Measurements from ENCODE around the gene HADHA. TPM values are rescaled to one million over a fixed set of nuclear protein-coding genes. Genes with fewer than 3 reads are reported as not detected.

The HADHA gene
- total RNA-seq, 2 donors from 2014 or later, result 226 to 266 TPM

GRCh38 chr2:26182887-26183630 is 61.4 kb downstream of the HADHA start:
- no peak for TF ChIP-seq CTCF (IDR thresholded peaks at IDR 0.05)
- H3K27ac ChIP-seq, result no peak overlapping the region
- no peaks in the 10 kb centered on the region for H3K4me1 ChIP-seq
- H3K9ac ChIP-seq (ENCODE audit: low read depth in 2 of 2, low read length in 2 of 2), result no peak overlapping the region
- H3K27me3 ChIP-seq, result peaks cover 5% of the 10 kb centered on the region
- H3K9me3 ChIP-seq, result no peaks in the 10 kb centered on the region
- DNase-seq, result no peak
- no peaks in the 10 kb centered on the region for H3K36me3 ChIP-seq
- H3K4me3 ChIP-seq, result no peak overlapping the region
- intact Hi-C loops (cut with DNase I), result no loop called here

GRCh38 chr2:26182441-26182840 is 62.0 kb downstream of the HADHA start:
- Histone ChIP-seq H3K4me1 (no peaks in the 10 kb centered on the region), H3K9me3 (no peaks in the 10 kb centered on the region), H3K27me3 (peaks cover 5% of the 10 kb centered on the region), H3K9ac (ENCODE audit: low read depth in 2 of 2, low read length in 2 of 2) (no peak overlapping the region), H3K4me3 (no peak overlapping the region), H3K36me3 (no peaks in the 10 kb centered on the region), H3K27ac (no peak overlapping the region)
- TF ChIP-seq CTCF (IDR thresholded peaks at IDR 0.05), result no peak
- intact Hi-C loops (cut with DNase I), result no loop called here
- DNase-seq, result no peak

GRCh38 chr2:26179446-26179913 is 65.0 kb downstream of the HADHA start:
- Histone ChIP-seq H3K27me3 (peaks cover 5% of the 10 kb centered on the region), H3K36me3 (no peaks in the 10 kb centered on the region), H3K9ac (ENCODE audit: low read depth in 2 of 2, low read length in 2 of 2) (no peak overlapping the region), H3K9me3 (no peaks in the 10 kb centered on the region), H3K27ac (no peak overlapping the region), H3K4me1 (no peaks in the 10 kb centered on the region), H3K4me3 (peak overlapping the region; percentile 51)
- DNase-seq, result no peak
- intact Hi-C loops (cut with DNase I), result no loop called here
- TF ChIP-seq CTCF (IDR thresholded peaks at IDR 0.05), result no peak

- no peaks in the 10 kb centered on the region for H3K4me1 ChIP-seq
- intact Hi-C loops (cut with DNase I), result no loop called here
- peak overlapping the region; percentile 51 for H3K4me3 ChIP-seq
- H3K9ac ChIP-seq (ENCODE audit: low read depth in 2 of 2, low read length in 2 of 2), result no peak overlapping the region
- peak; percentile 68 for DNase-seq
- no peak for TF ChIP-seq CTCF (IDR thresholded peaks at IDR 0.05)
- no peaks in the 10 kb centered on the region for H3K36me3 ChIP-seq
- H3K9me3 ChIP-seq, result no peaks in the 10 kb centered on the region
- H3K27ac ChIP-seq, result no peak overlapping the region
- peaks cover 11% of the 10 kb centered on the region for H3K27me3 ChIP-seq
Observed at GRCh38 chr2:26178746-26179436, 65.5 kb downstream of the HADHA start.

- intact Hi-C loops (cut with DNase I), result no loop called here
- no peak overlapping the region for H3K4me3 ChIP-seq
- no peak for TF ChIP-seq CTCF (IDR thresholded peaks at IDR 0.05)
- H3K27ac ChIP-seq, result no peak overlapping the region
- no peaks in the 10 kb centered on the region for H3K9me3 ChIP-seq
- H3K9ac ChIP-seq (ENCODE audit: low read depth in 2 of 2, low read length in 2 of 2), result no peak overlapping the region
- peaks cover 3% of the 10 kb centered on the region for H3K4me1 ChIP-seq
- peaks cover 17% of the 10 kb centered on the region for H3K27me3 ChIP-seq
- DNase-seq, result no peak
- H3K36me3 ChIP-seq, result no peaks in the 10 kb centered on the region
Observed at GRCh38 chr2:26178246-26178645, 66.2 kb downstream of the HADHA start.
